ENCODE data around the gene SKA3.

SKA3 gene

GRCh38 chr13:21111546-21111945, 64.8 kb downstream of the SKA3 start:
- DNase-seq: no peak

GRCh38 chr13:21109168-21109567, 67.2 kb downstream of the SKA3 start:
- DNase-seq: no peak

- no peak for DNase-seq
Observed at GRCh38 chr13:21106089-21106488, 70.3 kb downstream of the SKA3 start.

GRCh38 chr13:21104199-21105019, 71.9 kb downstream of the SKA3 start:
- DNase-seq: no peak

Data from T-helper 2 cell (primary cell).